Measurements from ENCODE around the gene TMEM219.

The TMEM219 gene

DNA sequence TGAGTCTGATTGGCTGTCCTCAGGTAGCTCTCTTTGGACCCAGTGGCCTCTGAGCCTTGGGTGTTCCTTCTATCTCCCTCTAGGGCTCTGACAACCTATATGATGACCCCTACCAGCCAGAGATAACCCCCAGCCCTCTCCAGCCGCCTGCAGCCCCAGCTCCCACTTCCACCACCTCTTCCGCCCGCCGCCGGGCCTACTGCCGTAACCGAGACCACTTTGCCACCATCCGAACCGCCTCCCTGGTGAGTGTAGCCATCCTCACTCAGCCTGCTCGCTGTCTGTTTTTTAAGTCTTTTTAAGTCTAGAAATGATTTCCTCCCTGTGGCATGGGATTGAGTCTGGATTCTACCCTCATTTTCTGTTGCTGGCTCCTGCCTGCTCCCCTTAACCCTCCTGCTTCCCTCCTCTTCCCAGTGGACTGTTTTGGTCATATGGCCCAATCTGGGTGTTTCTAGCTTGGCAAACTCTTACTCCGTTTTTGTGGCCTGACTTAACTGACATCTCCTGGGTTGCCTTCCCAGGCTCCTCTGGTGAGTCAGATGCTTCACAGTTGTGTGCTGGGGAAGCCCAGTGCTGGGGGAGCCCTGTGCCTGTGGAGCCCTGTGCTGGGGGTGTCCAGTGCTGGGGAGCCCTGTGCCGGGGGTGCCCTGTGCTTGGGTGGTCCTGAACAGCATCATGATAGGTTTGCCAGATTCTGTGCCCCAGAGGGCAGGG is 21.7 kb downstream of the TMEM219 start:
- no peak for DNase-seq

DNA sequence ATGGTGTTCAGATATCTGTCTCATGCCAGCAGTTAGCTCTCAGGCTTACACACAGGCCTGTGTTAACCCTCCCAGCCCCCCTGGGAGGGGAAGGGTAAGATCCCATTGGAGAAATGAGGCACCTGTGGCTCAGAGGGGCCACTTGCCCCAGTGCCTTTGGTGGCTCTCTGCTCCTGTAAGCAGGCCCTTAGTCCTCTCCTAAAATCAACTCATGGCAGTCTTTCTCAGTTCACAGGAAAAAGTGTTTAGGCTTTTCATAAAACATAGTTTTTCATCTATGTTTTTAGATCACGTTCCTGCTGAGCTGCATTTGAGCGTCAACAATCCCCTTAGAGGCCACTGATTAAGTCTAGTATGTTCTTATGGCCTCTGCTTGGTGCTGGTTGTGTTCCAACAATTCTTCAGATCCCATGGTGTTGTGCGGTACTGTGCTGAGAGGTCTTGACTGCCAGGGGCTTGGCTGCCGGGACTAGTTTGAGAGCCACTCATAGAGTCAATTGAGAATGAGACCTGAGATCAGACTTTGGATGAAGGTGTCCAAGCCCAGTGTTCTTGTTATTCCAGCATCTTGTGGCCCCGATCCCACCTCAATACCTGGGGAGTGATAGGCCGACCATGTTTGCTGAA is 22.4 kb downstream of the TMEM219 start:
- DNase-seq, result no peak

DNA sequence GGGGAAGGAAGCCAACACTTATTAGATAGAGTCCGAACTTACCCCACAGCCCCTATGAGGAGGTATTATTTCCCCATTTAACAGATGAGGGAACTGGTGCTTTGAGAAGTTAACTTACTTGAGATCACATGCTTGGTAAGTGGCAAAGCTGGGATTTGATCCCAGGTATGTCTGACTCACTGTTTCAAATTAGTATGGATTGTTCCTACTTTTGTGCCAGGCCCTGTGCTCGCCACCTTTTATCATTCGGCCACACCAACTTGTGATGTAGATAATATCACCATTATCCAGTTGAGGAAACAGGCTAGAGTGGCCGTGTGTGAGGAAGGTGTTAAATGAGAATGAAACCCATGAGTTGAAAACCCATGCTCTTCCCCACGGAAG is 22.9 kb downstream of the TMEM219 start:
- DNase-seq, result no peak

DNA sequence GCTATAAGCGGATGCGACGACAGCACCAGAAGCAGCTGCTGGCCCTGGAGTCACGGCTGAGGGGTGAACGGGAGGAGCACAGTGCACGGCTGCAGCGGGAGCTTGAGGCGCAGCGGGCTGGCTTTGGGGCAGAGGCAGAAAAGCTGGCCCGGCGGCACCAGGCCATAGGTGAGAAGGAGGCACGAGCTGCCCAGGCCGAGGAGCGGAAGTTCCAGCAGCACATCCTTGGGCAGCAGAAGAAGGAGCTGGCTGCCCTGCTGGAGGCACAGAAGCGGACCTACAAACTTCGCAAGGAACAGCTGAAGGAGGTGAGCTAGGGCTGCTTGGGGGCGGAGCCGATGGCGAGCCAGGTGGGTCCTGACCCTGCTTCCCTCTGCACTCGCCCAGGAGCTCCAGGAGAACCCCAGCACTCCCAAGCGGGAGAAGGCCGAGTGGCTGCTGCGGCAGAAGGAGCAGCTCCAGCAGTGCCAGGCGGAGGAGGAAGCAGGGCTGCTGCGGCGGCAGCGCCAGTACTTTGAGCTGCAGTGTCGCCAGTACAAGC is 23.5 kb downstream of the TMEM219 start:
- DNase-seq, result no peak

DNA sequence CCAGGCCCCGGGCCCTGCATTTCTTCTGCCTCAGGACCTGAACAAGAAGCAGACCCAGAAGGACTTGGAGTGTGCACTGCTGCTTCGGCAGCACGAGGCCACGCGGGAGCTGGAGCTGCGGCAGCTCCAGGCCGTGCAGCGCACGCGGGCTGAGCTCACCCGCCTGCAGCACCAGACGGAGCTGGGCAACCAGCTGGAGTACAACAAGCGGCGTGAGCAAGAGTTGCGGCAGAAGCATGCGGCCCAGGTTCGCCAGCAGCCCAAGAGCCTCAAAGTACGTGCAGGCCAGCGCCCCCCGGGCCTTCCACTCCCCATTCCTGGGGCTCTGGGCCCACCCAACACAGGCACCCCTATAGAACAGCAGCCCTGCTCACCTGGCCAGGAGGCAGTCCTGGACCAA is 24.4 kb downstream of the TMEM219 start:
- no peak for DNase-seq

DNA sequence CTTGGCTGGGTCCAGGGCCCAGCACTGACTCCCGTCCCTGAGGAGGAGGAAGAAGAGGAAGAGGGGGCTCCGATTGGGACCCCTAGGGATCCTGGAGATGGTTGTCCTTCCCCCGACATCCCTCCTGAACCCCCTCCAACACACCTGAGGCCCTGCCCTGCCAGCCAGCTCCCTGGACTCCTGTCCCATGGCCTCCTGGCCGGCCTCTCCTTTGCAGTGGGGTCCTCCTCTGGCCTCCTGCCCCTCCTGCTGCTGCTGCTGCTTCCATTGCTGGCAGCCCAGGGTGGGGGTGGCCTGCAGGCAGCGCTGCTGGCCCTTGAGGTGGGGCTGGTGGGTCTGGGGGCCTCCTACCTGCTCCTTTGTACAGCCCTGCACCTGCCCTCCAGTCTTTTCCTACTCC is 25.1 kb downstream of the TMEM219 start:
- DNase-seq, result no peak

DNA sequence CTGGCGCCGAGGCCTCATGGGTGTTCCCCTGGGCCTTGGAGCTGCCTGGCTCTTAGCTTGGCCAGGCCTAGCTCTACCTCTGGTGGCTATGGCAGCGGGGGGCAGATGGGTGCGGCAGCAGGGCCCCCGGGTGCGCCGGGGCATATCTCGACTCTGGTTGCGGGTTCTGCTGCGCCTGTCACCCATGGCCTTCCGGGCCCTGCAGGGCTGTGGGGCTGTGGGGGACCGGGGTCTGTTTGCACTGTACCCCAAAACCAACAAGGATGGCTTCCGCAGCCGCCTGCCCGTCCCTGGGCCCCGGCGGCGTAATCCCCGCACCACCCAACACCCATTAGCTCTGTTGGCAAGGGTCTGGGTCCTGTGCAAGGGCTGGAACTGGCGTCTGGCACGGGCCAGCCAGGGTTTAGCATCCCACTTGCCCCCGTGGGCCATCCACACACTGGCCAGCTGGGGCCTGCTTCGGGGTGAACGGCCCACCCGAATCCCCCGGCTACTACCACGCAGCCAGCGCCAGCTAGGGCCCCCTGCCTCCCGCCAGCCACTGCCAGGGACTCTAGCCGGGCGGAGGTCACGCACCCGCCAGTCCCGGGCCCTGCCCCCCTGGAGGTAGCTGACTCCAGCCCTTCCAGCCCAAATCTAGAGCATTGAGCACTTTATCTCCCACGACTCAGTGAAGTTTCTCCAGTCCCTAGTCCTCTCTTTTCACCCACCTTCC is 25.6 kb downstream of the TMEM219 start:
- DNase-seq, result no peak

DNA sequence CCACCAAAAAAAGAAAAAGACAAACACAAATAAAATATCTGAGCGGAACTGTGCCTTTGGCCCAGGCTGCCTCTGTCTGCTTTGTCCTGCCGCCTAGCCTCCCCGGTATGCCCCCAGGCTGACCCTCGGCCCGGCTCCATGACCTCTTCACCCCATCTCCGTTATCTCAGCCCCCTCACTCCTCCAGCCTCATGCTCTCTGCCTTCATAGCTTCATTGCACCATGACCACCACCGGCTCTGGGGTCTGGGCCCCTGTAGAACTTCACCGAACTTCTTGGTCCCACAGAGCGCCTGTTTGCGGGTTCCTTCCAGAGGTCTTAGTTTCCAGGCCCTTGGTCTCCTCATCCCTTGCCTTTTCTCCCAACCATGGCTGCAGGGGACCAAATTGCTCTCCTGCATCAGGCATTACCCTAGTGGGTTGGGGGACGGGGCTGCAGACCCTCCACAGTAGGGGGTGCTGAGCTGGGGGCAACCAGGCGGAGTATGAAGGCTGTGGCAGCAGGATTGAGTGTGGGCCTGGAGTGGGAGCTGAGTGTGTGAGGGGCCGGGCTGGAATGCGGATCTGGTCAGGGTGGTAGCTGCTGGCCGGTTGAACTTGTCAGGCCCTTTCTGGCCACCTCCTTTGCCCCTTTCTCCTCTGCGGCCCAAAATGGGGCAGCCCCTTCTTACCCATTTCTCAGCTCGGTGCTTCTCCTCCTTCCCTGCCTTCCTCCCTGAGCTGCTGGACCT is 26.6 kb downstream of the TMEM219 start:
- no peak for DNase-seq

DNA sequence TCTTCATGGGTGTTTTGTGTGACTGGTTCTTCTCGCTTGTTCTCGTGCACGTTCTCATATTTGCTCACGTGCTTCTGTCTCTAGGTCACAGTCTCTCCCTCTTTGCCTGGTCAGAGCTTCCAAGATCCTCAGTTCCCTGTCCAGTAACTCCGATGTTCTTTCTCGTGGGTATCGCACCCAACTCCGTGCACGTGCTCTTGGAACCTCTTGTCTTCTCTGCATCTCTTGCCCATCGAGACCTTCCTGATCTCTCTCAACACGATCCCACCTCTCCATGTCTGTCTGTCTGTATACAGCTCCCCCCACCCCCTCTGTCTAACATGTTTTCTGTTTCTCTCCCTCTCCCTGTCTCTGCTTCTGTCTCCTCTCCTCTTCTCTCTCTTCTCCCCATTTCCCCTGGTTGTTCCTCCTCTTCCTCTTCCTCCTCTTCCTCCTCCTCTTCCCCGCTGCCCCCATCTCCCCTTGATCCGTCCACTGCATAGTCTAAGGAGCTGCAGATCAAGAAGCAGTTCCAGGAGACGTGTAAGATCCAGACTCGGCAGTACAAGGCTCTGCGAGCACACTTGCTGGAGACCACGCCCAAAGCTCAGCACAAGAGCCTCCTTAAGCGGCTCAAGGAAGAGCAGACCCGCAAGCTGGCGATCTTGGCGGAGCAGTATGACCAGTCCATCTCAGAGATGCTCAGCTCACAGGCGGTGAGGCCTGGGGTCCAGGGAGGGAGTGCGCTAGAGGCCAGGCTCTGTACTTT is 27.4 kb downstream of the TMEM219 start:
- DNase-seq, result no peak

DNA sequence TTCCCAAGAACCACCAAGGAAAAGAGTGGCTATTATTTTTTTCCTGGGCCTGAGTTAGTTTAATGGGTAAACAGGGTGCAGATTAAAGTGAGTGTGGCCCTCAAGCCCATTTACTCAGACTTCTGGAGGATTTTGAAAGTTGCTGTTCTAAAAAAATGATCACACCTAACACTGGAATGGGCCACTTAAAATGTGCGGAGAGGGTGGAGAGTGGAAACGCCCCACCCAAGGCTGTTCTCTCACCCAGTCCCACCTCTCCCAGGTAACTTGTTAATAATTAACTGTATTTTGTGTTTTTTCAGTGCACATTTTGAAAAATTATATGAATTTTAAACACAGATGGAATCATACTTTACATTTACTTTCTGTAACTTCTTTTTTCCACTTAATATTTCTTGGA is 28.2 kb downstream of the TMEM219 start:
- DNase-seq, result no peak

DNA sequence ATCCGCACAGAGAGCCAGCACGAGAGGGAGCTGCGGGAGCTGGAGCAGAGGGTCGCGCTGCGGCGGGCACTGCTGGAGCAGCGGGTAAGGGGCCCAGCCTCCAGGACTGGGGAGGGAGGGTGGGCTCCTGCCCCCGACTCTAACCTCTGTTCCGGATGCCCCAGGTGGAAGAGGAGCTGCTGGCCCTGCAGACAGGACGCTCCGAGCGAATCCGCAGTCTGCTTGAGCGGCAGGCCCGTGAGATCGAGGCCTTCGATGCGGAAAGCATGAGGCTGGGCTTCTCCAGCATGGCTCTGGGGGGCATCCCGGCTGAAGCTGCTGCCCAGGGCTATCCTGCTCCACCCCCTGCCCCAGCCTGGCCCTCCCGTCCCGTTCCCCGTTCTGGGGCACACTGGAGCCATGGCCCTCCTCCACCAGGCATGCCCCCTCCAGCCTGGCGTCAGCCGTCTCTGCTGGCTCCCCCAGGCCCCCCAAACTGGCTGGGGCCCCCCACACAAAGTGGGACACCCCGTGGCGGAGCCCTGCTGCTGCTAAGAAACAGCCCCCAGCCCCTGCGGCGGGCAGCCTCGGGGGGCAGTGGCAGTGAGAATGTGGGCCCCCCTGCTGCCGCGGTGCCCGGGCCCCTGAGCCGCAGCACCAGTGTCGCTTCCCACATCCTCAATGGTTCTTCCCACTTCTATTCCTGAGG is 29.1 kb downstream of the TMEM219 start:
- no peak for DNase-seq

DNA sequence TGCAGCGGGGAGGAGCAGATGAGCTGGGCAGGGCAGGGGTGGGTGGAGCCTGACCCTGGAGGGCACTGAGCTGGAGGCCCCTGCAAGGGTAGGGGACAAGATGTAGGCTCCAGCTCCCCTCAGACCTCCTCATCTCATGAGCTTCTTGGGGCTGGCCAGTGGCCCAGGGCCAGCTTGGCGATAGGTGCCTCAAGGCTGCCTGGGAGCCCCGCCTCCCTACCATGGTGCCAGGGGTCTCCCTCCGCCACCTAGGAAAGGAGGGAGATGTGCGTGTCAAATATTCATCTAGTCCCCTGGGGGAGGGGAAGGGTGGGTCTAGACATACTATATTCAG is 29.7 kb downstream of the TMEM219 start:
- no peak for DNase-seq

DNA sequence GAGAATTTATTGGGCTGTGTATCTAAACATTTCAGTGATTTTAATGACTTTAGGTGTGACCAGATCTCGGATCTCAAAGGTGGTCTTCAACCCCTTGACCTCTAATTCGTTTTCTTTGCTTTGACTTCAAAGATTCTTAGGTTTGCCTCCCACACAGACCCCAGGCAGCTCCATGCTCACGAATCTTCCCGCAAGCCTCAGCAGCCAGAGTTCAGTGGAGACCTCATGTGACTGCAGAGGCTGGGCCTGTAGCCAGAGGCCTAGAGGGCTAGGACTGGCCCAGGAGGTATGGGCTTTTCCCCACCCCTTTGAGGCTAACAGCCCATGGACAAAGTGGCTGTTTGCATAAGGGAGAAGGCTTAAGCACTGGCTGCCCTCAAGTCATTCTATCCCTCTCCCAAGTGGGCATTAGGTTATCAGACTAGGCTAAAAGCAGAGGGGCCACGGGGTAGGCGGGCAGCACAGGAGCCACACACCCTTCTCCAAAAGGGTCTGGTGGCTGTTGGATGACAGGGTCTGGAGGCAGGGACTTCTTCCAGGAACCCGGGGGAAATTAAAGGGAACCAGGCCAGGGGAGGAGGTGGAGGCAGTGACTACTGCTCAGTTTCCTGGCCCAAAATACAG is 30.6 kb downstream of the TMEM219 start:
- DNase-seq, result no peak

DNA sequence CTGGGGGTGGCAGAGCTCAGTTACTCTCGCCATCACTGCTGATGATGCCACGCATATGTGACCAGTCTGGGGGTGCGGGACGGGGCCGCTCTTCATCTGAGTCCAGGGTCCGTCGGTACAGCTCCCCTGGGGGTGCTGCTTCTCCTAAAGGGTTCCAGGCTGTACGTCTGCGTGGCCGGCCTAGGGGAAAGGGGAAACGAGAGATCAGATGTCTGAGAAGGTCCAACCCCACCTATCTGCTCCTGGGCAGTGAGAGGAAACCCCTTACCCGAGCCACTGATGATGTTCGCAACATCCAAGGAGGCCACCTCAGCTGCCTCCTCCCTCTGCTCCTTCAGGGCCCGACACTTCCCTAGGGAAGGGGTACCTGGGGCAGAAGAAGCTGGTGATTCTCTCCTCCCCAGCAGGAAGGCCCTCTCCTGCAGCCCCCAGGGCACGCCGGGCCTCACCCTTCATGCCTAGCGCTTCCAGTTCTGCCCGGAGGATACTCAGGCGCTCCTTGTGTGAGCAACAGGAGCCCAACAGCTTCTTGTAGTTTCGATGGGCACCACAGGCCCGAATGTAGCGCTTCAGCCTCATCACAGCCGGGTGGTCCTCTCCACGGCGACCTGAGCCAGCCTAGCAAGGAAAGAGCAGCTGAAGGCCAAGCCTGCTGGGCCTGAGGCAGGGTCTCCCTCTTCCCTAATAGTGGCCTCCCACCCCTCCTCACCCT is 31.5 kb downstream of the TMEM219 start:
- no peak for DNase-seq

DNA sequence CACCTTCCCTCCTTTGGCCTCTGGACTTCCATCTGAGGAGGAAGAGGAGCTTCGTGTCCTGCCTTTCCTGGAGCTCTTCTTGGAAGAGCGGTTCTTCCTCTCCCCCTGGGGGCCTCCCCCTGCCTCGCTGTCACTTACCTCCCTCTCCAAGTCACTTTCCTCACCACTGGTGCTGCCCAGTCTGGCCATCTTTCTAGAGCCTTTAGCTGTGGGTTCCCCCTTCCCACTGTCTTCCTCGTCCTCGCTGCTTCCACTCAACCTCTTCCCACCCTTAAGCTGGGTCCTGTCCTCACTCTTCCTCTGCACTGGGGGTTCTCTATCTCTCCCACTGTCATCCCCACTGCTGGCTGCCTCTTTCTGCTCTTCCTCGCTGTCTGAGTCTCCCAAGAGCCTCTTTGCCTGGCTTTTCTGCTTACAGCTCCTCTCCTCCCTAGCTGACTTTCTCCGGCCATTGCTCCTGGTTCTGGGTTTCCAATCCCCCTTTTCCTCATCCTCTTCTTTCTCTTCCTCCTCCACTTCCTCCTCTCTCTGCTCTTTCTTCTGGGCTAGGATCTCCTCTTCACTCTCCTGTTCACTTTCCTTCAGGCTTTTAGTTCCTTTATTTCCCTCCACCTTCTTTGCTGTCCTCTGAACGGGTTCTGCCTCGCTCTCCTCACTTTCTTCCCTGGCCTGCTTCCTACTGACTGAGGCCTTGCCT is 32.2 kb downstream of the TMEM219 start:
- no peak for DNase-seq

DNA sequence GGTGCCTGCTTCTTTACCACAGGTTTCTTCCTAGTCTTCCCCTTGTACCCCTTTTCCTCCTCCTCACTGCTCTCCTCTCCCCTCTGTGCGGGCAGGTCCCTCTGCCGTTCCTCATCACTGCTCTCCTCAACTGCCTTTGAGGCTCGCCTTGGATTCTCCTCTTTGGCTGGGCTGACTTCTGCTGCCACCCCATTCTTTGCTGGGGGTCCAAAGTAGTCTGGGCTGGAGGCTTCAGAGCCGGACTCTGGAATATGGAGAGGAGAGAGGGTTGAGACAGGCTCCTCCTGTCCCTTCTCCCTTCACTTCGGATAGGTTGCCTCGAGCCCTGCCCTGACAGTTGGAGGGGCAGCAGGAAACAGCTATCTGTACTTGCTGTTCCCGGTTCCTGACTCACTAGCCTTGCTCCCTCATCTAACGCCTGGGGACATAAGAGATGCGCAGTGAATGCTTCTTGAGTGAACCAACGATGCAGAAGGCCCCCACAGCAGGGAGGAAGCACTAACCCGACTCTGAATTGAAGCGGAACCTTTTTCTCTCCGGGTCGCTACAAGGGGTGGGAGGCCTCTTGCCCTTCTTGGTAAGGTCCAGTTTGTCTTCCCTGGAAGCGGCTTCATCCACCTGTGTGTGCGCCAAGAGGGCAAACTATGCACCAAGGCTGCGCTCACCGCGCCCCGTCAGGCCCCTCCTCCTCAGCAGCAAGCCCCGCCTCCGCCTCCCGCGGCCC is 32.9 kb downstream of the TMEM219 start:
- peak; percentile 72 for DNase-seq

DNA sequence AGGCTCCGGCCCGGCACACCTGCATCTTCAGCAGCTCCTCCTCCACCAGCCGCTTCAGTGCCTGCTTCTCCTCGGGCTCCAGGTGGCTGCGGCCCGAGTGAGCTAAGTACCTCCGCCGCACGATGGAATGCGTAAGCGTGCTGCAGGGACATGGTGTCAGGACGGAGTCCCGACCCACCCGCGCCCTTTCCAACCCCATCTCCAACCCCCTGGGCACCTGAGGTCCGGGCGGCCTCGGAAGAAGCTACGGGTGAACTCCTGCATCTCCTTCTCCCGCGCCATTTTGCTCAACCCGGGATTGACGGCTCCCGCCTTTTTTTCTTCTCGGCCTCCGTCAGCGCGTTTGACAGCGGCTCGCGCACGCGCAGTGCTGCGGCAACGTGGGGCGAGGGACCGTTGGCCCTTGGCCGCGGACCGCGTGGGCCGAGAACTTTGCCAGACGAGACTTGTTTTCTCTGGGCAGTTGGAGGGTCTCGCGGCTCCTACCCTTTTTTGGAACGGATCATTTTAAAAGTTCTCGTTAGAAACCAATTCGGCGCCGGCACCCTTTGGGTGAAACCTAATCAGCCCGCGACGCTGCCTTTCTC is 33.5 kb downstream of the TMEM219 start, which contains the start of gene HIRIP3:
Gene HIRIP3 (minus strand): TSS at position 294 of the 587 bp plus-strand sequence. CDS start 12 bp downstream, at position 282.
- DNase-seq, result peak; percentile 95

DNA sequence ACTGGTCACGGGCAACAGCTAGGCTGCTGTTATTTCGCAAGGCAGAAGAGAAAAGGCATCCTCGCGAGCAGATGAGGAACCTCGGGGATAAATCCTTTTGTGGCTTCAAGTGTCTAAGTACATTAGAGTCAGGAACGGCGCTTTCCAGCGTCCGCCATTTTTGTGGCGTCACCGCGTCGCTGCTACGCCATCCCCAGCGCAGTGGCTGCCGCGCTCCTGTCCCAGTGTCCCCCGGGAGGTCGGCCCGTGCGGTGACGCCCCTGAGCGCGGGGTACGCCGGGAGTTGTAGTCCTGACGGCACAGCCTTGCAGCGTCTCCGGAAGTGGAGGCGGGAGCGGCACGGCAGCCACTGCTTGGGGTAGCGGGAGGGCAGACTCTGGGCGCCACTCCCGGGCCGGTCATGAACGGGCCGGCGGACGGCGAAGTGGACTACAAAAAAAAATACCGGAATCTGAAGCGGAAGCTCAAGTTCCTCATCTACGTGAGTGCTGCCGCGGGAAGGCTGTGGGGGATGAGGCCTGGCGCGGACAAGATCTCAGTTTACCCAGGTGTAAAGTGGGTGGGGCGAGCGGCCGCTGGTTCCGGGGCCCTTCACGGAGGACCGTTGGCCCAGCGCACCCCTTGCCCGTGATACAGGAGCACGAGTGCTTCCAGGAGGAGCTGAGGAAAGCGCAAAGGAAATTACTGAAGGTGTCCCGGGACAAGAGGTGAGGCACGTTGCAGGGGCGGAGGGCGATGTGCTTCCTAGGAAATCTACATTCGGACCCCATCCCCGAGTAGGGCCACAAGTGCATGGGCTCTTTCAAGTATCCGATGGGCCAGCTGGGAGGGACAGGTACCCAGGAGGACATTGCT is 34.3 kb downstream of the TMEM219 start, which contains the start of gene INO80E:
Gene INO80E (plus strand): TSS at position 331 of the 855 bp plus-strand sequence. CDS start 70 bp downstream, at position 401.
- peak; percentile 98 for DNase-seq
